GM18907 (cell line): ENCODE data around the gene CDC5L.

Experiments
- ATAC-seq: cut with Tn5 transposase; IDR thresholded peaks from one replicate; pipeline ENCODE4 v1.9.1; 2021; ENCODE audit warnings: mild to moderate bottlenecking, moderate library complexity; ENCODE audit not compliant: unreplicated experiment

The CDC5L gene

DNA sequence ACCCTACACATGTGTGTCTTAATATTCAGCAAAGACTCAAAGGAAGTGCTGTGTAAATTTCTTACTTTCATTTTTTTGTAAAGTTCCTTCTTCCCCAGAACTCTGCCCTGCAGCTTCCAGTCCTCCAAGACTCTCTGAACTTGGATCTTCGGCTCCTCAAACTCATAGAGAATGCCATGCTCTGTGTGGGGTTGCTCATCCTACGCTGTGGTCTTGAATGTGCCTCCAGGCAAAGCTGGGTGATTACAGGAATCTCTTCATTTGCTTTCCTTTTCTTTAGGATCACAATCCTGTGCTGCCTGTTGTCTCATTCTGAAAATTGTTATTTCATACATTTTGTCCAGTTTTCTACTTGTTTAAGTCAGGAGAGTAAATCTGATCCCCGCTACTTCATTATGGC, 14.5 kb upstream of the CDC5L start:
- no peak for ATAC-seq

DNA sequence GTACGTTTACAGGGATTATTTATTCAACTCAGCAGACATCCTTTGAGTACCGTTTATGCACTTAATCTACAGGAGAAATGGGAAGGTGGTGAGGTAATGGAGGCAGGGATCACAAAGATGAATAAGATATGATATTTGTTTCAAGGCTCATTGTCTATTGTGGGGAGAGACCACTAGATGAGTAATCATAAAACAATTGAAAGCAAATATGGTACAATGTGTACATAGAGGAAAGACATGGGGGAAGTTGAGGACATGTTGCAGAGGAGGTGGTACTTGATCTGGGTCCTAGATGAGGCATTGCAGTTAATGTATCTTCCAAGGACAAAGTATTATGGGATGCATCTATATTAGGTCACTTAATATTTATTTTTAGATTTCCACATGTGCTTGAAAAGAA, 13.7 kb upstream of the CDC5L start:
- no peak for ATAC-seq

DNA sequence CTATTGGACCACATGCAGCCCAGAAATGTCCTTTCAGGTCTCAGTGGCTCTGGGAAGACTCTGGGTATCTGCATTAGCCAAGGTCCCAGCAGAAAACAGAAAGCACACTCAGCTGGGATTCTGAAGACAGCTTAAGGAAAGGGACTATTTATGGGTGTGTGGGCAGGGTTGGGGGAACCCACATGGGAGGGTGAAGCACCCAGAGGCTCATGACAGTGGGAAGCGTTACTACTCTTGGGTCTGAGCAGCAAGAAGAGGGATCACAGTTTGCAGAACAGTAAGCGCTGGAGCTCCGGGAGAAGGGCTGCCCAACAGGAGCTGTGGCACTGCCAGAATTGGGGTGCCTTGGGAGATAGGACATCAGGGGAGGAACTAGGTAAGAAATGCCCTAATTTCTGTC, 12.4 kb upstream of the CDC5L start:
- no peak for ATAC-seq

DNA sequence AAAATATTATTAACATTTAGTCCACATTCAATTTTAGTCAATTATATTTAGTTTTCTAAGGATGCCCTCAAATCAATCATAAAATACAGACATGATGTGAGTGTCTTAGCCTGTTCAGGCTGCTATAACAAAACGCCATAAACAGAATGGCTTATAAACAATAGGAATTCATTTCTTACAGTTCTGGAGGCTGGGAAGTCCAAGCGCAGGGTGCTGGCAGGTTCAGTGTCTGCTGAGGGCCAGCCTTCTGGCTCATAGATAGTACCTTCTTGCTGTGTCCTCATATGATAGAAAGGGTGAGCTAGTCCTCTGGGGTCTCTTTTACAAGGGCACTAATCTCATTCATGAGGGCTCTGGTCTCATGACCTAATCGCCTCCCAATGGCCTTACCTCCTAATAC, 10.0 kb upstream of the CDC5L start:
- no peak for ATAC-seq

DNA sequence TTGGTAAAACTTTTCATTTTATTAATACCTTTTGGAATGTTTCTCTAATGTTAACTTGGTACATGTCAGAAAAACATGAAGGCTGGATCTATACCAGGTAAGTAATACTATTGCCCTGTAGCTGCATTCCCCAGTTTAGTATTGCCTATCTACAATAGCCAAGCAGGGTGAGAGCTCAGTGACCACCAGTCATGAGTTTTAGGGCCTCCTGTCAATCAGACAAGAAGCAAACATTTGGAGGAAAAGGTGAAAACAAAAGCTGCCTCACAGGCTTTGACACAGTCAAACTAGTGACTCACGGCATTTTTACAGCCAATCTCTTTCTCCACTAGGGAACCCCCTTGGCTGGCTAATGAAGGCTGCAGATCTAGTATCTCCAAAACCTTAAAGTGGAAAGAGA, 9.5 kb upstream of the CDC5L start:
- no peak for ATAC-seq

DNA sequence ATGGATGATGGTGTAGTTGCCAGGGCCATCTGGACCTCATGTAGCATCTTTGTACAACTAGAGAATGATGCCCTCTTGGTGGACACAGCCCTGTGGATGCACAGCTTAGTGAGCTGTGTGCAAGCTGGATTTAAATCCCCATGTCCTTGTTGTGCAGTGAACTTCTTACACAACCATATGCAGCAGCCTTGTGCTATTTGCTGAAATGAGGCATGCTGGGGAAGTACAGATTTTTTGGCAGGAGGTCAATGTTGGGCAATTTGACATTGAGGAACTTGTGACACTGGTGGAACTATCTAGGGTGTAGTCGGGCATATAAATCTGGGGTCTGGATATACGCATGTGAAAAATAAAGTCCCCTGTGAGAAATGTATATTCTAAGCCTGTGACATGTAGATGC, 5.8 kb upstream of the CDC5L start:
- ATAC-seq, result no peak

DNA sequence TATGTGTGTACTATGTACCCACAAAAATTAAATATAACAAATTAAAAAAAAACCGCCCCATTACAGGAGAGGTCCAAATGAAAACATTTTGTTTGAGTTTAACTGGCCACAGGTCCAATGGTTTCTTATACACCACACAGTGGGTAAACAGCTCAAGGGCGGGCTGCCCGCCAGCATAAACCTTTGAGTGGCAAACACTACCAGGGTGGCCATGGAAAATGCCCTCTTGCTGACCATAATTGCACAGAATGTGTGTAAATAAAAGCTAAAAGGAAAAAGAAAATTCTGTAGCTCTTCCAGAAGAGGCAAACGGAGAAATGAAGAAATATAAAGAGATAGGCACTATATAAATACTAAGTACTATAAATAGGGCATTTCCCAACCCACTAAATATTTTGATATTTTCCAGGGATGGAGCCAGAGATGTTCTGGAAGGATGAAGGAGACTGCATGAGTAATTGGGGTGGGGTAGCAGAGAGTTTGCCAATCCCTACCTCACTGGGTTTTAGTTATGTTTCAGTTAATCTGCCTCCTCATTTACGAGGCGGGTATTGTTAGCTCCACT, 1.1 kb upstream of the CDC5L start:
- ATAC-seq, result no peak

DNA sequence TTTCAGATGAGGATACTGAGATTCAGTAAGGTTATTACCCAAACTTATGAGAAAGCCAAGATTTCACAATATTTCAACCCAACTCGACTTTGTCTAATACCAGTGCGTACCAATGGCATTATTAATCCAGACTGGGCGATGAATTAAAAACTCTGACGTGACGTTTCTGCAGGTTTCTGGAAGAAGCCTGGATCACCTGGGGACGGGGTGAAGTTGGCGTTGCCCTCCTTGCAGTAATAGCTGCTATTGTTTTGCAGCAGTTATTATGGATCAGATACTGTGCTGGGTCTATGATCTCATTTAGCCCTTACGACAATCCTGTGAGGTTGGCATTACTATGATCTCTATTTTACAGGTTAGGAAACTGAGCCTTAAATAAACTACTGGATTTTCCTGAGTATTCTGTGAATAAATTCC, 569 bp upstream of the CDC5L start:
- ATAC-seq, result peak; percentile 12

DNA sequence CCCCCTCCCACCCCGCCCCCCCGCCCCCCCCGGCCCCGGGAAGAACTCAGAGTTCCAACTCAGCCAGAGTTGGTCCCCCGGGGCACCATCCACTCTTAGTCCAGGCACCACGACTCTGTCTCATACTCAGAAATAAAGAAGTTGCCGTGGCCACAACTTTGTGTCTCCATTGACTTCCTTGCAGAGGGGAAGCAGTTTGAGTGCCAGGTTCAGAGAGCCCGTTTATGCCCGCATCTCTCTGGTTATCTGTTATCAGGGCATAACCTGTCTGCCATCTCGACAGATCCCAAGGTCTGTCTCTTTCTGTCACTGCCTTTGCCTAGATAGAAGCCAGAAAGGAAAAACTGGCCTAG, 605 bp downstream of the CDC5L start:
- ATAC-seq, result peak; percentile 0

DNA sequence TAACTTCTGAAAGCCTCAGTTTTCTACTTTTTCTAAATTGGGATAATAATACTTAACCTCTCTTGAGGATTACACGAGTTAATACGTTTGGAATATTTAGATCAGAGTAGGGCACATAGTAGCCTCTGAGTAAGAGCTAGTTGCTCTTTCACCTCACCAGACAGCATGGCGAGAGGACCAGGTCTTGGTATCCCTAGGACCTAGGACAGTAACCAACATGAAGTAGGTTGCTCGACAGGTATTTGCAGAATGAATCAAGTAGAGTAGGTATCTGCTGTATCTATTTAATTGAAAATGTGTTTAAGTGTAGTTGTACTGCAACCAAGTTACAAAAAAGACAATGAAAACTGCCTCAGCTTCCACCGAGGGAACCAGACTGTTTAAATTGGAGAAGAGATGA, 1.4 kb downstream of the CDC5L start:
- ATAC-seq, result no peak

DNA sequence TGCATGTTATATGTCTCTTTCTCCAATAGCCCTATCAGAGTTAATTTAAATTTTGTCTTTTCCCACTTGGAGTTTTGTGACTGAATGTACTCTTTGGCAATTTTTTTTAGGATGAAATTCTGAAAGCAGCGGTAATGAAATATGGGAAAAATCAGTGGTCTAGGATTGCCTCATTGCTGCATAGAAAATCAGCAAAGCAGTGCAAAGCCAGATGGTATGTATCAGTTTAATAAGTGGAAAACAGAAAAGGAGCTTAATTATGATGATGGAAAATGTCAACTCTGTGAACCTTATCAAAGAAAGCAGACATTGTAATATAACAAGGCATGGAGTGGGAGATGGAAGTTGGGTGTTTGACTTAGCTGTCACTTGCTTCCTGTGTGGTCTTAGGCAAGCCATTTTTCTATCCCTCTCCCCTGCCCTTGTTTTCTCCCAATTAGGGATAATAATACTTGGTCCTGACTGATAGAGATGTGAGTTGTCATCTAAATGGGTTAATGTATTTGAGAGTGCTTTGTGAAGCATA, 2.7 kb downstream of the CDC5L start:
- ATAC-seq, result no peak

DNA sequence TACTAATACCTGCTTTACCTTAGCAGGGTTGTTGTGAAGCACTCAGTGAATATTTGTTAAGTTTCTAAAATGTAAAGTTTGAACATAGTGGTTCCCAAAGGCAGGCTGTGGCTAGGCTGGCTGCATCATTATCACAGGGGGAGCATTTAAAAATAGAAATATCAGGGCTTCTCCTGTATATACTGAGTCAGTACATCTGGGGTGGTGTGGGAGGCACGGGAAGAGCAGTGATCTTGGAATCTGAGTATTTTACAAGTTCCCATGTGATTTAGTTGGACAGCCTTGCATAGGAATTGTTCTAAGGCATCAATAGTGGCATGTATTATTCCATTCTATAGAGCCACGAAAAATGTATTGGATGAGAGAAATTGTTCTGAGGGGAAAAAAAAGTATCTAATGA, 8.0 kb downstream of the CDC5L start:
- ATAC-seq, result no peak

DNA sequence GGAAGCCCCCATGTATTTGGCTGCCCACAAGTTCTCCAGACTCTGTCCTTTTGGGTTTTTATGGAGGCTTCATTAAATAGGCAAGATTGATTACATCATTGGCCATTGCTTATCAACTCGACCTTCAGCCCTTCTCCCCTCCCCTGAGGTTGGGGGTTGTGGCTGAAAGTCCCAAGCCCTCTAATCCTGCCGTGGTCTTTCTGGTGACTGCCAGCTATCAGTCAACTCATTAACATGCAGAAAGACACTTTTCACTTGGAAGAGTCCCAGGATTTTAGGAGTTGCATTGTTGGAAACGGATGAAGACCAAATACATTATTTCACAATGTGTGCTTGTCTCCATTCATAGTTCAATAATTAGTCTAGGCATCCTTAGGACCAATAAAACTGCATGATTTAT, 9.5 kb downstream of the CDC5L start:
- ATAC-seq, result no peak

DNA sequence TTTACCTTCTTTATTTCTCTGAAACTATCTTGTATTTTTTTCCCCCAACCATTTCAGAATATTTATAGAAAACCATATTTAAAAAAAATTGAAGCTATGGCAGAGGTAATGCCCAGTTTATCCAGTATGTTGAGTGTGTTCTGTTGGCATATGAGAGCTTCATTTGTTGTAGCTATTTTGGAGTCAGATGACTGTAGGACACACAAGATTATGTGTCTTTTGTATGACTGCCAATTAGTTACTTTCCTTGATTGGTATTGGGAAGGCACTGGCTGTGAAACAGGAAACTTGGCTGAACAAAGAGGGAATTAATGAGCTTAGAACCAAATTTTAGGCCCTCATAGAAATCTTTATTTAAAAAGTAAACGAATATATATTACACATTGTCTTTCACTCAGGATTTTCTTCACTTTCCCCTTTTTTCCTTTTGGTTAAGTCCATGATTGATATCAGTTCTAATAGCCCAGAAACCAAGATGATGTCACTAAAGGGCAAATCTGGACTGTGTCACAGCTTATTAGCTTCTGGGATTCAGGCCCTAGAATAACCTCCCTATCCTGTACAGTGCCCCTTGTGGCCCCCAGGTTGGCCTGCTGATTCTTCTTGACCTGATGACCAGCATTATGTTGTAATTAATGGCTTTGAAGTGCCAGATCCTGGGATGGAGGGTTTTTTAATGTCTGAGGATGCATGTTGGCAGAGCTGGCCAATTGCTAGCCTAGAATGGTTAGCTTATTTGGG, 10.1 kb downstream of the CDC5L start:
- no peak for ATAC-seq

DNA sequence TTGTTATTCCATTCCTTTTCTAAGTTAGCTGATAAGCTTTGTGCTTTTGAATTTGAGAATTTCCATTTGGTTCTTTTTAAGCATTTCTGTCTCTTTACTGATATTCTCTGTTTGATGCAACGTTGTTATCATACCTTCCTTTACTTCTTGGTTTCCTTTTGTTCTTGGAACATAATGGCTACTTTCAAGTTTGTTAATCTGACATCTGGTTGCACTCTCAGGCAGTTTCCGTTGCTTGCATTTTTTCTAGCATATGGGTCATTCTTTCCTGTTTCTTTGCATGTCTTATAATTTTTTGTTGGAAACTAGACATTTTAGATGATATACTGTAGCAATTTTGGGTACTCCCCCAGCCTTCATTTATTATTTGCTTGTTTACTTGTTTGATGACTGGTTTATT, 12.5 kb downstream of the CDC5L start:
- ATAC-seq, result no peak

DNA sequence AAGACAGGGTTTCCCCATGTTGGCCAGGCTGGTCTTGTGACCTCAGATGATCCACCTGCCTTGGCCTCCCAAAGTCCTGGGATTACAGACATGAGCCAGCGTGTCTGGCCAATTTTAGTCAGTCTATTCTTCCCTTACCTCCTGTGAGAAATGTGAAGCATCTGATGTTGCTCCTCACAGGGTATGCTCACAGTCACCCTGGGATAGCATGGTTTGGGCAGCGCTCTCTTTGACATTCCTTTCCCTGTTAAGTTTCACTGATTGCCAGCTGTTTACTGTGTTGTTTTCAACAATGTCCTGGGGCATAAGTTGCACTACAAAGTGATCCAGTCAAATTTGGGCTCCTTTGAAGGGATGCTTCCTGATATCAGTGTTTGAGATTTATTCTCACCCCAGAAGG, 13.1 kb downstream of the CDC5L start:
- ATAC-seq, result no peak

DNA sequence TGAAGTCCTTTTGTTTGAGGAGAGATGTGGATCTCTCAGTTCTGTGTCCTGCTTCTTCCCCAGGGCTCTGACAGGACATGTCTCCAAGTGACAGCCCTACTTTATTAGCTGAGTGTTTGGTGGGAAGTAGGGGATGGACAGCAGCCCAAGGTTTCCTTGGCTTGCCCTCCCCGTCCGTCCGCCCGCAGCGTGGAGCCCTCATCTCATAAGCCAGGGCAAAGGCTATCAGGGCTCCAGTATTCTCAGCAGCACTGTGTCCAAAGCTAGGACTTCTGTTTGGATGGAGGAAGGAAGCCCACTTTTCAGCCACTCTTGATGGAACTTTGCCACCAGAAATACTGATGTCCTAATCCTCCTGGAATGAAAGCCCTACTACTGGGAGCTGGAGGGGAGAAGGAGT, 13.6 kb downstream of the CDC5L start:
- no peak for ATAC-seq

DNA sequence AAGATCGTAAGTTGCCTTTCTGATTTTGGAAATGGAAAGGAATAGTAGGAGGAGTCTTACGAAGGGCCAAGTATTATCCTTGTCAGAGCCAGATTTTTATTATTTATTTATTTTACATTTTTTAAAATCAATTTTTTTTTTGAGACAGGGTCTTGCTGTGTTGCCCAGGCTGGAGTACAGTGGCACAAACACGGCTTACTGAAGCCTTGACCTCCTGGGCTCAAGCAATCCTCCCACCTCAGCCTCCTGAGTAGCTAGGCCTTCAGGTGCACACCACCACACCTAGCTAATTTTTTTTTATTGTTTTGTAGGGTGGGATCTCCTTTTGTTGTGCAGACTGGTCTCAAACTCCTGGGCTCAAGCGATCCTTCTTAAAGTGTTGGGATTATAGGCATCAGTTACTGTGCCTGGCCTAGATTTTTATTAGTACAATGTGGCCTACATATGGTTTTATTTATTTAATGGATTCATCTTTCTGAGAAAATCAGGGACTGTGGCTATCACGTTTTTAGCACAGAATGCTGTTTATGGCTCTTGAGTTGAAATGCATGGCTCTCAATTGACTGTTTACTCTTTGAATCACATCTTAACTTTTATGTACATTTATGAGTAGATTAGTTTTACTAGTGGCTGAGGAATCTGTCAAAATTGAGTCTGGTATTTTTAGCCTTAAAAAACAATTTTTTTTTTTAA, 16.7 kb downstream of the CDC5L start:
- no peak for ATAC-seq

DNA sequence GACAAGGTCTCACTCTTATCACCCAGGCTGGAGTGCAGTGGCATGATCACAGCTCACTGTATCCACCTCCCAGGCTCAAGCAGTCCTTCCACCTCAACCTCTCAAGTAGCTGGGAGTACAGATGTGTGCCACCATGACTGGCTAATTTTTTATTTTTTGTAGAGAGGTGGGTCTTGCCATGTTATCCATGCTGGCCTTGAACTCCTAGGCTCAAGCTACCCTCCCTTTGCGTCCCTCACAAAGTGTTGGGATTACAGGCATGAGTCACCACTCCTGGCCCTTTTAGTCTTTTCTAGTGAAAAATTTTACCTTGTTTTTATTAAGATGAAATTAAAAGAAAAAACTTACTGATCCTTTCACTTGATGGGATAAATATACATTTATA, 17.2 kb downstream of the CDC5L start:
- ATAC-seq, result no peak

DNA sequence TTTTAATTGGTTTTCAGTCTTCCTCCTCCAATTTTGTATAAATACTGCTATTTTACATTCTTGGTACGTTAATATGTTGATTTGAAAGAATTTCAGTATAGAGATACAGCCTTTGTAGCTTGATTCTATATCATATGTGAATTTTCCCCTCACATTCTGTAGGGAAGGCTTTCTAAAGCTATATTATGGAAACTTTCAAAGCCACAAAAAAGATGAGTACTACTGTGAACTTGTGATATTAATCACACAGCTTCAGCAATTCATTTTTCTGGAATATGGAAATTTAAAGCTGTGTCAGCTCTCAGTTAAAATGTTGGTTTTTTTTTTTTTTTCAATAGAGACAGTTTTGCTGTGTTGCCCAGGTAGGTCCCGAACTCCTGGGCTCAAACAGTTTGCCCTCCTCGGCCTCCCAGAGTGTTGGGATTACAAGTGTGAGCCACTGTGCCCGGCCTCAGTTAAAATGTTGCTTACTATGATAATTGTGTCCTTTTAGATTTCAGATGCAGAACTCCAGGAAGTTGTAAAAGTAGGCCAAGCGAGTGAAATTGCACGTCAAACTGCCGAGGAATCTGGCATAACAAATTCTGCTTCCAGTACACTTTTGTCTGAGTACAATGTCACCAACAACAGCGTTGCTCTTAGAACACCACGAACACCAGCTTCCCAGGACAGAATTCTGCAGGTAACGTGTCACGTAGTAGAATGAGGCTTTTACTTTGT, 20.6 kb downstream of the CDC5L start:
- no peak for ATAC-seq

DNA sequence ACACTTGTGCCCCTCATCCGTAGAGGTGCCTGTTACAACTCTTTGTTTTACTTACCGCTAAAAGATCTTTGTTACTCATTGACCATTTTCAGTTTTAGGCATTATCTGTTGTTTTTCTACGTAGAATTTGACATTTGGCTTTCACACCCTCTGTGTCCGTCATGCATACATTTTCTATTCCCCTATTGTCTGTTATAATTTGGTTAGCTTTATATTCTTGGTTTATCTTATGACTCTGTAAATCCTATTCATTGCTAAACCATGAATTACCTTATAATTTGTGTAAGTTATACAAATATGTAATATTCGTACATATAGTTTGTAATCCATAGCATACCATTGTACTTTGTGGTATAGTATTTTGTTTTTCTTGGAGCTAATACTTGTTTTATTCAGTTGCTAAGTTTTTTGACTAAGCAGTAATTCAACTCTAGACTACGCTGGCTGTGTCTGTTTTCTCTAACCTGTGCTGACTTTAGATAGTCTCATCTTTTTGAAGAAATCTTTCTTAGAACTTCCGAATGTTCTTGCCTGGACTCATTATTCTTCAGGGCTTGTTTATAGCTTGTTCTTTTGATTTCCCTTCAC, 21.8 kb downstream of the CDC5L start:
- no peak for ATAC-seq
